MCF 10A (cell line): ENCODE results near the gene TTLL8. TPM values are rescaled to one million over a fixed set of nuclear protein-coding genes. Genes with fewer than 3 reads are reported as not detected.

ENCODE experiments used
- BruUV-seq: library from RNA; stranded (reverse); fragments of 400-500 nt; replicated peaks from 2 replicates; lab custom pipeline; 2021; lab: Mats Ljungman, UMichigan
- CTCF ChIA-PET: fragments of 300-600 bp; sonication (Branson Sonifier 250); formaldehyde crosslinking; extraction: SDS; loops from one replicate; lab custom pipeline; 2021; ENCODE audit warnings: antibody characterized with exemption, inconsistent platforms; lab: Yijun Ruan, JAX
- POLR2A ChIA-PET: fragments of 300-600, 350-650 bp; sonication (Branson Sonifier 250); formaldehyde crosslinking; extraction: SDS; loops from one replicate; lab custom pipeline; 2020; ENCODE audit warnings: antibody characterized with exemption, inconsistent platforms; lab: Yijun Ruan, JAX
- DNase-seq: peaks from one replicate; pipeline ENCODE4 v3.0.0-alpha.2; 2018; ENCODE audit not compliant: unreplicated experiment
- H3K27ac Mint-ChIP-seq: one replicate; pipeline ENCODE4 v1.8.0; 2022; ENCODE audit warnings: mild to moderate bottlenecking, low read depth, mixed read lengths; ENCODE audit not compliant: unreplicated experiment
- H3K27me3 Mint-ChIP-seq: one replicate; pipeline ENCODE4 v1.8.0; 2022; ENCODE audit warnings: mixed read lengths; ENCODE audit not compliant: insufficient read depth, unreplicated experiment
- H3K36me3 Mint-ChIP-seq: one replicate; pipeline ENCODE4 v1.8.0; 2022; ENCODE audit warnings: mild to moderate bottlenecking, moderate library complexity, mixed read lengths; ENCODE audit not compliant: insufficient read depth, unreplicated experiment
- H3K4me1 Mint-ChIP-seq: one replicate; pipeline ENCODE4 v1.8.0; 2022; ENCODE audit warnings: mixed read lengths; ENCODE audit not compliant: insufficient read depth, unreplicated experiment
- H3K4me3 Mint-ChIP-seq: one replicate; pipeline ENCODE4 v1.8.0; 2022; ENCODE audit warnings: mild to moderate bottlenecking, moderate library complexity, mixed read lengths; ENCODE audit not compliant: unreplicated experiment
- H3K9me3 Mint-ChIP-seq: one replicate; pipeline ENCODE4 v1.8.0; 2022; ENCODE audit warnings: mixed read lengths; ENCODE audit not compliant: unreplicated experiment
- intact Hi-C: fragments of 100-400 bp; cut with micrococcal nuclease; formaldehyde crosslinking; loops from 2 replicates; pipeline ENCODE4 v1.14.1; 2022
- total RNA-seq: library from RNA; stranded (reverse); gene quantifications from 2 replicates; pipeline ENCODE4 v1.2.3, GENCODE V29; 2022
- TF ChIP-seq, protein P1 (sequence below): fragments of 200-600 bp; IDR thresholded peaks from one replicate; pipeline ENCODE4 v1.8.0; 2022; ENCODE audit warnings: antibody characterized with exemption, mild to moderate bottlenecking; ENCODE audit not compliant: unreplicated experiment

TTLL8 gene
- total RNA-seq, 1 experiment from 2014 or later: not detected

DNA sequence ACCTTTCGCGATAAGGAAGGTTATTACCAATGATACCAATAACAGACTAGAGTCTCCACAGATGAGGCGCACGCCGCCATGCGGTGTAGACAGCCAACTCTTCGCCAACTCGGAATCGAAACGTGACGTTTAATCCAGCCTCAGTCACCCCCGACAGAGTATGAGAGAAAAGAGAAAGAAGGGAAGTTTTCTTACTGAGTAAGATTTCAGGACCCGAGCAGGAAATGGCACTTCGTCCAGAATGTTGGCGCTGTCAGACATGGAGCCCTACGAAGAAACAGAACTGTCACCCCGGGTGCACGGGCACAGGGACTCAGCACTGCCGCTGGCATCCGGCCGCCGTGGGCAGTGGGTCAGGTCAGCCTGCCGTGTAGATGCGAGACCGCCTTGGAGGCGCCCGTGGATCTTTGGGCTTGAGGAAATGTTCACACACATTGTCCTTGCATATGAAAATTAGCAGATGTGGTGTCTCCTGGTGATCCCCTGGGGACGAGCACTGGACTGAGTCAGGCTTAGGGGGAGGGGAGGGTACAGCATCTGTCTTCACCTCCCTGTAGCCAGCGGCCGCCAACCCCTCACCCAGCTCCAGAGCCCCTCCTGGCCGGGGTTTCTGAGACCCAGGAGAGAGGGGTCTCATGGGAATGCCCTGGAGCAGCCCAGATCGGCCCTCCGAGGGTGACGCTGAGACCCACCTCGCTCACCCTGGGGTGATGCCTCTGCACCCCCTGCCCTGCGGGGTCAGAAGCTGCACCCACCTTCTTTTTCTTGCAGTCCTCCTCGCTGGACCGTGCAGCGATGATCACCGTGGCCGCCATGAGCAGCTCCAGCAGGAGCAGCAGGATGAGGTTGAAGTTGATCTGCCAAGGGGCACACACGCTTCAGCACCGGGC, 18.8 kb upstream of the TTLL8 start:
- BruUV-seq: no TSS peak
- ChIA-PET POLR2A (interaction anchor here (0.6 kb wide), 1 partner anchor 250 kb away, joined by 3 read pairs; no protein-coding TSS in a partner anchor), CTCF (no interaction called here)
- Mint-ChIP-seq H3K36me3 (no peaks in the 10 kb centered on the region), H3K4me3 (no peak overlapping the region), H3K27me3 (no peaks in the 10 kb centered on the region), H3K4me1 (no peaks in the 10 kb centered on the region), H3K9me3 (no peaks in the 10 kb centered on the region), H3K27ac (no peak overlapping the region)
- no peak for DNase-seq
- intact Hi-C loops: no loop called here
- TF ChIP-seq, protein P1, sequence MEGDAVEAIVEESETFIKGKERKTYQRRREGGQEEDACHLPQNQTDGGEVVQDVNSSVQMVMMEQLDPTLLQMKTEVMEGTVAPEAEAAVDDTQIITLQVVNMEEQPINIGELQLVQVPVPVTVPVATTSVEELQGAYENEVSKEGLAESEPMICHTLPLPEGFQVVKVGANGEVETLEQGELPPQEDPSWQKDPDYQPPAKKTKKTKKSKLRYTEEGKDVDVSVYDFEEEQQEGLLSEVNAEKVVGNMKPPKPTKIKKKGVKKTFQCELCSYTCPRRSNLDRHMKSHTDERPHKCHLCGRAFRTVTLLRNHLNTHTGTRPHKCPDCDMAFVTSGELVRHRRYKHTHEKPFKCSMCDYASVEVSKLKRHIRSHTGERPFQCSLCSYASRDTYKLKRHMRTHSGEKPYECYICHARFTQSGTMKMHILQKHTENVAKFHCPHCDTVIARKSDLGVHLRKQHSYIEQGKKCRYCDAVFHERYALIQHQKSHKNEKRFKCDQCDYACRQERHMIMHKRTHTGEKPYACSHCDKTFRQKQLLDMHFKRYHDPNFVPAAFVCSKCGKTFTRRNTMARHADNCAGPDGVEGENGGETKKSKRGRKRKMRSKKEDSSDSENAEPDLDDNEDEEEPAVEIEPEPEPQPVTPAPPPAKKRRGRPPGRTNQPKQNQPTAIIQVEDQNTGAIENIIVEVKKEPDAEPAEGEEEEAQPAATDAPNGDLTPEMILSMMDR: no peak

DNA sequence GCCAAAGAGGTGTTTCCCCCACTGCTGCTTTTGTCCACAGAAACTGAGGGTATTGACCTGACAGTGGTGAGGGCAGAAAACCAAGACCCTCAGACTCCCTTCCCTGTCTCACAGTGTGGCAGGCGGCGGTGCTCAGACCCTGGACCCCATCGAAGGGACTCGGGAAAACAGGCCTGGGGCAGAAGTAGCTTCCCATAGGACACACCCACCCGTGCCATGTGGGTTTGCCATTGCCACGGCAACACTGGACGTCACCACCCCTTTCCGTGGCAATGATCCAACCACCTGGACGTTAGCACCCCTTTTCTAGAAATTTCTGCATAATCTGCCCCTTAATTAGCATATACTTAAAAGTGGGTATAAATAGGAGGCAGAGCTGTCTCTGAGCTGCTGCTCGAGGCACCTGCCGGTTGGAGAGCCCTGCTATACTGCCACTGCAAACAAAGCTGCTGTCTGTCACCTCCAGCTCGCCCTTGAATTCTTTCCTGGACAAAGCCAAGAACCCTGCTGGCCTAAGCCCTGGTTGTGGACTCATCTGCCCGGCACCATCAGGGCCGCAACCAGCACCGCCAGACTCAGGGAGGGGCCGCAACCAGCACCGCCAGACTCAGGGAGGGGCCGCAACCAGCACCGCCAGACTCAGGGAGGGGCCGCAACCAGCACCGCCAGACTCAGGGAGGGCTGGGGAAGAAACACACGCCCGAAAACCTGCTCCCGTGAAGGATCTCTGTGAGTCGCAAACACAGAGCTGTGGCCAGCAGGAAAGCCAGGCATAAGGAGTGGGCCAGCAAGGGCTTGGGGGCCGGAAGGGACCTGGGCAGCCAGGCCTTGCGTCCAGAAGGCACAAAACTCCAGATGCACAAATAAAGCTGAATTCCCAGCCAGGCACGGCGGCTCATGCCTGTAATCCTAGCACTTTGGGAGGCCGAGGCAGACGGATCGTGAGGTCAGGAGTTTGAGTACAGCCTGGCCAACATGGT, 16.7 kb upstream of the TTLL8 start:
- peak; percentile 36 for DNase-seq
- H3K27ac Mint-ChIP-seq: no peak overlapping the region
- ChIA-PET CTCF (interaction anchor here (0.6 to 1.0 kb wide), 2 partner anchors 24 to 72 kb away, joined by 4 read pairs; no protein-coding TSS in a partner anchor), POLR2A (no interaction called here)
- H3K9me3 Mint-ChIP-seq: no peaks in the 10 kb centered on the region
- no peaks in the 10 kb centered on the region for H3K27me3 Mint-ChIP-seq
- BruUV-seq: no TSS peak
- intact Hi-C loops: no loop called here
- no peaks in the 10 kb centered on the region for H3K4me1 Mint-ChIP-seq
- no peak overlapping the region for H3K4me3 Mint-ChIP-seq
- H3K36me3 Mint-ChIP-seq: no peaks in the 10 kb centered on the region
- TF ChIP-seq, protein P1: no peak

GRCh38 chr22:50074056-50074455, 16.0 kb upstream of the TTLL8 start:
- CTCF ChIA-PET: no interaction called here
- DNase-seq: no peak
- no peaks in the 10 kb centered on the region for H3K36me3 Mint-ChIP-seq

More at GRCh38 chr22:50074056-50074455, 16.0 kb upstream of the TTLL8 start:
- Mint-ChIP-seq H3K9me3 (no peaks in the 10 kb centered on the region), H3K27me3 (no peaks in the 10 kb centered on the region), H3K4me1 (no peaks in the 10 kb centered on the region), H3K4me3 (no peak overlapping the region), H3K27ac (no peak overlapping the region)
- POLR2A ChIA-PET: no interaction called here
- intact Hi-C loops: no loop called here
- TF ChIP-seq, protein P1: no peak
- BruUV-seq: no TSS peak
